Non-pigmented ciliary epithelial cell (primary cell): ENCODE measurements around the gene TNNI3K.
A peak's percentile ranks its signal among the peaks of the same experiment; 100 is the strongest.

Experiments used
- DNase-seq: peaks from one replicate; pipeline ENCODE4 v3.0.0-alpha.2; 2010; ENCODE audit warnings: low read depth

The TNNI3K gene

DNA sequence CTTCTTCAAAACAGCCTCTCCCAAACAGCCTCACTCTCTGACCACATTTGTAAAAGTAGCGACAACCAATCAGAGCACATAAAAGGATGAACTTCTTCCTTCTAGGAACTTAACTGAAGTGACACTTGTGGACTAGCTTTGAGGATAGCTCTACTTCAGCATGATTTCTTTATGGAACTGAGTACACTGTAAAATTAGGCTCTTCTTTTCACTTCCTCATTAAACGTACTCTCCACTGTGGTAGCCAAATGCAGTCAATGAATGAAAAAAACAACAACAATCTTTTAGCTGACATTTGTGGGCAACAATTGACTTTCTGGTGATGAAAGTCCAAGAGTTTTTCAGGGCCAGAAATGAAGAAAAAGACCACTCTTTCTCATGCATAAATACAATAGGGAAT is 267.7 kb downstream of the TNNI3K start:
- DNase-seq = no peak

DNA sequence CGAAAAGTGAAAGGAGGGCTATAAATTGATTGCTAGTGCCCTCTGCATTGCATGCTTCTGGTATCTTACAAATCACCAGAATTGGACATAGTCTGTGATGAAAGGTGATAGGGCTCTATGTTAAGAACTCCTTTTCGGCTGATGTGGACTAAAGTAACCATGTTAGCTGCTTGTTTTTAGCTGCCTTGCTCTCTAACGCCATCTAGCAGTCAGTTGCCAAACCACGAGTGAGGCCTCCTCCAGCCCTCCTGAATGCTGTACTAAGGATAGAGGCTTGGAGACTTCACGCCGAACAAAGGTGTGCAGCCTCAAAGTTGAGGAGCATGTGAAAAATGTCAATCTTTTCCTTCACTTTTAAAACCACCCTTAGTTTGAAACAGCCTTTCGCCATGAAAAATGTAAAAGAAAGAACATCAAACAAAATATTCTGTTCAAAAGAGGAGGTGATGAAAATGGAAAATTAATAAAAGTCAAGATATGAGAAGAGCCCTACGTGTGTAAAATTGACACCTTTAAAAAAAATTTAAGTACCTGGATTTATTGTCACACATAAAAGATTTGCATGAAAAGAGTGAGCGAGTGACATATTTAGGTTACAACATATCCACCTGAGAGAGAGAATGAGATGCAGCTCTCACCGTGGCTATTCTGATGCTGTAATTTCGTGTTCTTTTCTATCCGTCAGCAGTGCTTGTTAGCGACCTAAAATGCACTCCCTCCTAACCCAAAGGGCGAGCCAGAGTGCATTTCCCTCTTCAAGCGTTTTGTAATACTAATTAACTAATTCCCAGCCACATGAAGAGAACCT is 269.1 kb downstream of the TNNI3K start:
- no peak for DNase-seq

DNA sequence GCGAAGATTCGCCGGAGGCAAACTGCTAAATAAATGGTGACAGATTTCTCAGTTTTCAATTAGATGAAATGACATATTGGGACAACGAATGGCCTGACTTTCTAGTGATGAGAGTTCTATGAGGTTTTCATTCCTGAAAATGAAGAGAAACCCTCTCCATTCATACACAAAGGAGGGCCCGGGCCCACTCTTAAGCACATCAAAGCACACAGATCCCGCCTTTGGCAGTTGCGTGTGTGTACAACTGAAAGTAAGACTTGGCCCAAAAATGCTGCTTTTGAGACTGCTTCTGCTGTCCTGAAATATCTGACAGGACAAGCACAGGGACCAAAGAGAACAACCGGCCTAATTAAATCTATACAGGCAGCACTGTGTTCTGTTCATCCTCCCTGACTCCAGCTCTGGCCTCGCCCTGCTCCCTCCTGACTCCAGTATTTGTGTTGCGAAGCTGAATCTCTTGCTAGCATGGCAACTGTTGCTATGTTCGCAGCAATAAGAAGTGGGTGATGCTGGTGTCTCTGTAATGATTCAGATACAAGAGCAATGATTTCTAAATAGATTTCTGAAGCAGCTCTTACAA is 269.8 kb downstream of the TNNI3K start:
- no peak for DNase-seq

DNA sequence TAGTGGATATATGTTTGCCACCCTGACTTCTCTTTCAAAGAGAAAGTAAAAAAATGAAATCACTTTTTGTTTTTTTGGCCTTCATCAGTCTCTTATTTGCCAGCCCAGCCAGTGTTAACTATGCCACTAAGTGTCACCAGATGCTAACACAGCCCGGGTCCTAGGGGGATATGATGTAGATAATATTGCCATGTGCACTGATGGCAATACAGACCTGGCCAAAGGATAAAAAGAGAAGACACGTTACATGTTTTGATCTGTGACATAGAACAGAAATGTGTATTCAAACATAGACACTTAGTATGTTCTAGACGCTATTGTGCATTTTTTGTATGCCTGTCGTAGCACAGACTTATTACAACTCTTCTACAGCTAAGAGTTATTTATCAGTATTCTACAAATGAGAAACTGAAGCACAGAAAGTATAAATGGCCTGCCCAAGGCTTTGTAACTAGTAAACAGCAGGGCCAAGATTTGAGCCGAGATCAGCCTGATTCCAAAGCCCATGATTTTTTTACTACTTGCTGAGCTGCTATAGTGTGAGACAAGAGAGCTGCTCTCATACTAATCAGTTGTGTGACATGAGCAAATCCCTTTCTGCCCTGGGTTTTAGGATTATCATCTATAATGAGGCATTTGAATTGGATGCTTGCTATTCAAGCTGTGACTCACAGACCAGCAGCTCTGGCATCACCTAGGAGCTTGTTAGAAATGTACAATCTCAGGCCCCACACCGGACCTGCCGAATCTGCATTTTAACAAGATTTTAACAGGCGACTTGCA is 270.9 kb downstream of the TNNI3K start:
- no peak for DNase-seq

DNA sequence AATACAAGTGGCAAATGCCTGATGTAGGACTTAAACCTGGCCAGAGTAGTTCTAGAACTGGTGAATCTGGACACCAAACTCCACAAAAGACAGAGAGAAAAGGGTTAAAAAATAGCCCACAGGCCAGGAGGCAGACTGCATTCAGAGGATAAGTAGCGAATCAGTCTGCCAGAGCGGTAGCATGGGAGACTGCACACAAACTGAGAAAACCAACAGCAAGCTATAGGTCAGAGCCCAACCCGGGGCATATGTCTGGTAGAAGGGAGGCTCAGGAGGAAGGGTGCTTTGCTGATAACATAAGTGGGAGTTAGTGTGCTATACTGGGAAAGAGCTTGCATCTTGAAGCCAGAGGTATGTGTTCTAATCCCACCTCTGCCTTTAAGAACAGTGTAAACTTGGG is 273.3 kb downstream of the TNNI3K start:
- no peak for DNase-seq

DNA sequence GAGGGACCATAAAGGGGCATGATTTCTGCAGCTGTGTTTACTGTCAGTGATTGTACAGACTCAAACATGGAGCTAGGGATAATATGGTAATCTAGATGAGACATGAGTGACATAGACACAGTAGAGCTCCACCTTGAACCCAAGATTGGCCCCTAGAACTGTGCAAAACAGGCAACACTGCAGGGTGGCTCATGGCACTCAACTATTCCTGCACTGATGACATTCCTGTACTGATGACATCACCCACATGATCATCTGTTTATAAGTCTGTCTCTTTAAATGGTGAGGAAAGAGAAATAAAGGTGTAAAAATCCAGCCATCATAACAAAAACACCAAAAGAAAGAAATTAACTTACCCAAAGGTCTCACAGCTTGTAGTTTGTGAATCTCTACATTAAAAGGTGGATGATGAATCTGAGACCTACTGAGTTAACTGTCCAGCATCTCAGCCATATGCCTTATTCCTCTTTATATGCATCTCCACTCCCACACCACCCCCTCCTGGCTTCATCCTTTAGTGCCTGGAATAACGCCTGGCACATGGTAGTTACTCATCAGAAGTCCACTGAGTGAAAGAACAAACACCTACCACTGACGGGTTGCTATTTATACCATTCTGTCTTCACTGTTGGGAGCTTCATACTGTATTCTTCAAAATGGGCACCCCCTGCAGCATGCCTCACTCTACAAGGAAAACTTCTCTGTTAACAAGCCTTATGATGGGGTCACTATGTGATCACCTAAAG is 277.2 kb downstream of the TNNI3K start, which contains the start of gene LRRC53:
Gene LRRC53 (minus strand): TSS at position 442 of the 746 bp plus-strand sequence. CDS start 29,262 bp downstream, outside the sequence.
- no peak for DNase-seq

DNA sequence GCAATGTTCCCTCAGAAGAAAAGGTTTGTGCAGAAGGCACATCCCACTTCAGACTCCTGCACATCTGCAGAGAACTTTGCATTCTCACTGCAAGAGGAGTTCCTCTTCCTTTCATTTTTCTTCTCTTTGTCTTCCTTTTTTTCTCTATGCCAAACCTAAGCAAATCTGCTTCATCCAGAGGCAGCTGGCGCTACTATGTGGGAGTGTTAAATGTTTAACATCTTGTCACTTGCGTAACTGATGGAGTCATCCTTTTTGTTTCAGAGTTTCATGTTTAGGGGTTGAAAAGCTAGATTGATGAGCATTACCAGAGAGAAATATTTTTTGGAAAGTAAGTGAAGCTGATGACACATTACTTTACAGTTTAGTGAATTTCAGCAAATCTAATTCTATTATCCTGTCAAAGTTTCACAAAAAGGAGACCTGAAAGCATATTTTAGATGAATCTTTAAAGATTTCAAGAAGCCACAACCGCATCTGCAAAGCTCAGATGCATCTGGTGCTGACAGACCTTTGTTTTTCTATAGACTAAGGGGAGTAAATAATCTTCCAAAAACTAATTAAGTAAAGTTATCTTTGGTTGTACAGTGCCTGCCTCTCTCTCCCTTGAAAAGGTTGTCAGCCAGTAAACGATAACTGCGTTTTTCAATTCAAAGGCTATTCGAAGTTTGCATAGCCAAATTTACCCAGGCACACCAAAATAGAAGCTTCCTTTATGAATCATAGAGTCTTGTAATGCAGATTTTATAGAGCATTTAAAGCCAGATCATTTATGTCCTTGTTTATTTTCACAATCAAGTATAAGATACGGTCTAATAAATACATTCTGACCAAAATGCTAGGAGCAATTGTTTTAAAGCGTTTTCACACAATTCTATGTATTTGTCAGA is 278.5 kb downstream of the TNNI3K start:
- DNase-seq = no peak

DNA sequence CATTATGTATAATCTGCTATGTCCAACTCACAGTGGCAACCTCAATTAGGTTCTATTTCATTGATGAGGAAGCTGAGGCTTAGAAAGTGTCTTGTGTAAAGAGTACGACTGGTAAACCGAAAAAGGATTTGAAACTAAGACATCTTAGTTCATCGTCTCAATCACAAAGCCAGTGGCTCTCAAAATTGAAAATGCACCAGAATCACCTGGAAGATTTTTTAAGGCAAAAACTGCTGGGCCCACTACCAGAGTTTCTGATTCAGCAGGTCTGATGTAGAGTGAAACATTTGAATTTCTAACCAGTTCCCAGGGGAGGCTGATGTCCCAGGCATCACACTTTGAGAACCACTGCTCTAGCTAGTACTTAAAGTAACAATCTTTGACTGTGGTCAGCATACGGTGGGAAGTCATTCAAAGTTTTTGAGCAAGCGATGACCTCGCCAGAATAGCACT is 282.4 kb downstream of the TNNI3K start:
- no peak for DNase-seq

DNA sequence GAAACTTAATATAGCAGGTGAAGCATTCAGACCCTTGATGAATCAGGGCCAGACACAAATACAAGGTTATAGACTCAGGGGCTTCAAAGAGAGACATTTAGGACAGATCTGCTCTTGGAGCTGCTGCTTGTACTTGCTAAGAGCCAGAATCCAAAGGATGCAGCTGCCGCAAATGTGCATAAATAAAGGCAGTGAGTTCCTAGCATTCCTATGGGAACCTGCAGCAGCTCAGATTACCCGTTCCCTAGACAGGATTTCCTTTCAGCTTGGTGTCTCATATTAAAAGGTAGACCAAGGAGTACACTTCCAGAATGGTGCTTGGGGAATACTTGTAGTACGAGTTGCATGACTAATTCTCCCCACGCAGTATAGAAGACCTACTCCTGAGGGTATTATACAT is 287.0 kb downstream of the TNNI3K start:
- DNase-seq = no peak

DNA sequence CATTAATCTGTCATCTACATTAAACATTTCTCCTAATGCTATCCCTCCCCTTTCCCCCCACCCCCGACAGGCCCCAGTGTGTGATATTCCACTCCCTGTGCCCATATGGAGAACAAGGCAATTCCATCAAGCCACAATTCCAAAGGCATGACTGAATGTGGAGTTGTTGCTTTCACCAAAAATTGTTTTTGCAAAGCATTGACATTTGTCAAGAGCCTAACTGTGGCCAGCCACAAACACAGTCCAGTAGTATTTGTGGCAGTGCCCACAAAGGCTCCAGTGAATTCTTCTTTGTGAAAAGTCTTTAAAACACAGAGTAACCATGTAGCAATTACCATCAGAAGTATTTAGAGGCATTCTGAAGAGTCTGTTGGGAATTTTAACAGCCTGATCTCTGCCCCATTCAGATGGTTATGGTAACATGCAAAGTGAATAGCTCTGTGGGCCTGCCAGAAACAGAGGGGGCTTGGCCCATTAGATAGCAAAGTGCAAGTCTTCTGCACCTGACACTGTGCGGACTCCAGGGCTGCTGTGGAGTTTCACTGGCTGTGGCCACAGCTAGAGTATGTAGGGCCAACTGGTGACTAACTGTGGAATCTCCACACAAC is 288.8 kb downstream of the TNNI3K start:
- no peak for DNase-seq

DNA sequence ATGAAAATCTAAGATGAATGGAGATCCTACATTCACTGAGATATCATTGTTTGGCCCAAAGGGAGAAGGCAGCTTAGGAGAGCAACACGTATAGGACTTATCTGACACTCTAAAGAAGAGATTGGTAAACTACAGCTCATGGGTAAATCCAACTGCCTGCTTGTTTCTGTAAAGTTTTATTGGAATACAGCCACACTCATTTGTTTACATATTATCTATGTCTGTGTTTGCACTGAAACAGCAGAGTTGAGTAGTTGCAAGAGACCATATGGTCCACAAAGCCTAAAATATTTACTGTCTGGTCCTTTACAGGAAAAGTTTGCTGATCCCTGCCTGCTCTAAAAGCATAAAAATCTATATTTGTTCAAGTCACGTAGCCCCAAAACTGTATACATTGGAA is 291.5 kb downstream of the TNNI3K start:
- no peak for DNase-seq

DNA sequence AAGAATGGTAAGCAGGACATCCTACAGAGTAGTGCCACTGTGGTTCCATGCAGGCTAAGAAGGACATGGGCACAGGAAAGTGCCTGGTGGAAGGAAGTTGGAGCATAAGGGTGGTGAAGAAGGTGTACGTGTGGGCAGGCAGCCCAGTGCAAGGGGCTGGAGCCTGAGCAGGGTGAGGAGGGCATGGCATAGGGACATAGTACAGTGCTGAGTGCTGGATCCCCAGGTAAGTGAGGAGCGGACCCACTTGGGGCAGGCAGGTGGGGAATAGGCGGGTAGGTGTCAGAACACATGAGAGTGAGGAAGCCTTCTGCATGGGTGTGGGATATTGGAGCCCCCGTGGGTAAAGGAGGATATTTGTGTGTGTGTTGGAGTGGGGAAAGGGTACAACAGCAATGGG is 292.9 kb downstream of the TNNI3K start:
- DNase-seq = no peak

DNA sequence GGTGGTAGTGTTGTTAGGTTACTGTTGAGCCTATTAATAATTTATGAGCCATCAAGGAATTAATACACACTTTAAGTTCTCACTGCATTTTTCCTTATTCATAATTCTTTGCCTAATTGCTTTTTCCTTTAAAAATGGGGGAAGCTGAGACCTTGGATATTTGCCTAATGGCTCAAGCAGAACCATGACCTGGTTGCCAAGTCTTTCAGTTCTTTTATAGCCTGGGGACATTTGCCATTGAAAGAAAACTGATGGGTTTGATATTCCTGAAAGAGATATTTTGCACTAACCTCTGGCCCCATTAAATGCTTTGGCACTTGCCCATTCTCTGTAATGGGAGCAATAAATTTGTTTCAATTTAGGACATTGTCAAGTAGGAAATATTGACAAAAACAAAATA is 295.7 kb downstream of the TNNI3K start:
- DNase-seq = no peak

DNA sequence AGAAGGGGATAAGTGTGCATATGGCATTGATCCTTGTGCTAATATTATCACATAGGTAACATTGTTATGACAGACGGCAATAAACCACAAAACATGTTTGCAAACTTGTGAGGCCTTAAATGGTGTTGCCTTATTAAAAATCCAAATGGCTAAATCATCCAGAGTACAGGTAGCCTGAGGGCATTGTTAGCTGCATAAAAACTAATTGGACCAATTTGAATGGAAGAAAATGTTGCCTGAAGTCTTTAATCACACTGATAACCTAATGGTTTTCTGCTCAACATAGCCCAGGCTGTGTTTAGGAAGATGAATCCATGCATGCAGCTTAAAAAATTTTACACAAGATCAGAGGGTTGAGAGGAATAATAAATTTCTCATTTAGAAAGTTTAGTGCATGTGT is 296.6 kb downstream of the TNNI3K start:
- no peak for DNase-seq

DNA sequence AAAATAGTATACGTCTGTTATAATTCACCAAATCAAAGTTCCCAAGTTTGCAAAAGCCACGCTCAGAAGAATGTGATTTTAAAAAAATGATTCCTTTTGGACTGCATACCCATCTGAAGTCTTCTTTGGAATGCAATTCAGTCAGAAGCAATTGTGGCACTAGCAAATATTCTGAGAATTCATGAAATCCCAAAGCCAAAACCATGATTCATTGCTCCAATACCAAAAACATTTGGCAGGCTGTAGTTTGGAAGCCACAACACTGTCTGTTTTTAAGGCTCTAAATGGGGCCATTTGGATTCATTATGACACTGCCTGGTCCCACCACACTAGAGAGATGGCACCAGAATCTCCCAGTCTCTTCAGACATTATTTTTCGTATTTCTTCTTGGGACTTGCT is 299.1 kb downstream of the TNNI3K start:
- peak; percentile 5 for DNase-seq

DNA sequence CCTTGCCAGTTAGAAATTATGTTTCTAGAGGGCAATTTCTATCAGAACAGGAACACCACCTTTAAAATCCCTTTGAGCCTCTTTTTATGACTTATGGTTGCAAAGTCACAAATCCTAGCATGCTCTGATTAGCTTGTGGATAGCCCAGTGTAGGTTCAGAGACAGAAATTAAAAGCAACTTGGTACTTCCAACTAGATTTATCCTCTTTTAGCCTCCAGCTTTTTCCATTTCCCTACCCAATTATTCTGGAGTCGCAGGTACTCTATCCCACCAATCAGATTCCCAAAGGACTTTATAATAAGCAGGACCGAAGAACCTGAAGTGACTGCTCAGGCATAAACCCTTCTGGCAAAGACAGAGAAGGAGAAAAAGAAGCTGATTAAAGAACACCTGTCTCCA is 310.6 kb downstream of the TNNI3K start:
- no peak for DNase-seq

DNA sequence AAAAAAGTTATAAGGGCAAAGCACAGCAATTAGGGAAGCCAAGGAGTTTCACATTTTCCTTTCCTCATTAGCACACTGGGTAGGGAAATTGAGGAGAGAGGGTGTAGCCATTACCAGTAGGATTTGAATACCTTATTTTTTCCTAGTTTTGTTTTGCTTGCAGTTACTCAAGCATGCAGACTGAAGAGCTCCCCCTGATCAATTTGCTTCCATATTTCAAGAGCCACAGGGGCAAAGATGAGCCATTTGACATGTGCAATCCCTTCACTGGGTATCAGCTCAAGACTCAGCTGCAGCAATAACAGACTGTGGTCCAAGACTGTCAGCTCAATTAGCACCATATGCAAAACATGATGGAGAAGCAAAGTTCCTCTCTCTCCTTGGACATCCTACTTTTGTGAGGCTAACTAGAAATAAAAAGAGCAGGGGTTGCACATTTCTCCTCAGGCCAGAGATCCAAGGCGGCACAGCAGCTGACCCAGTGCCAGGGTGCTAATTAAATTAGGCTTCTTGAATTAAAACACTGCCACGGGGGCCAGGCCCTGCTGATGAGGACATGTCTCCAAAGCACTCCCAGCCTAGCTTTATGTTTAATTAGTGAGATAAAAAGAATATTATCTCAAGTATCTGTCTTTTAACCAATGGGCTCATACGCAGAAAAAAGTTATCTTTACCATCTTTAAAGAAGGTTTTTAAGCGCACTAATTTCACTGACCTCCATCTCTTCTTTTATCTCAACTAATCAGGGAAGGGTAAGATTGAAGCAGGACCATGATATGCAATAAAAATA is 314.0 kb downstream of the TNNI3K start:
- DNase-seq = no peak

DNA sequence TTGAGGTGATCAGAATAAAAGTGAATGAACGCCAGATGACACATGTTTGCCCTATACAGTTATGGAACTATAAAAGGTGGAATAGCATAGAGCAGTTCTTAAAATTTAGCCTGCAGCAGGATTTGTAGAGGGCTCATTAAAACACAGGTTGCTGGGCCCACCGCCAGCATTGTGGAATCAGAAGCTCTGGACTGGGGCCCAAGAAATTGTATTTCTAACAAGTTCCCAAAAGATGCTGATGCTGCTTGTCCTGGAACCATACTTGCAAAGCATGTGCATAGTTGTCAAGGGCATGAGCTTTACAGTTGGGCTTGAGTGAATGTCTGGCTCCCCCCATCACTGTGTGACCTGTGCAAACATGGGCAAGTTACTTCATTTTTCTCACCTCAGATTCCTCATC is 314.7 kb downstream of the TNNI3K start:
- DNase-seq = no peak

DNA sequence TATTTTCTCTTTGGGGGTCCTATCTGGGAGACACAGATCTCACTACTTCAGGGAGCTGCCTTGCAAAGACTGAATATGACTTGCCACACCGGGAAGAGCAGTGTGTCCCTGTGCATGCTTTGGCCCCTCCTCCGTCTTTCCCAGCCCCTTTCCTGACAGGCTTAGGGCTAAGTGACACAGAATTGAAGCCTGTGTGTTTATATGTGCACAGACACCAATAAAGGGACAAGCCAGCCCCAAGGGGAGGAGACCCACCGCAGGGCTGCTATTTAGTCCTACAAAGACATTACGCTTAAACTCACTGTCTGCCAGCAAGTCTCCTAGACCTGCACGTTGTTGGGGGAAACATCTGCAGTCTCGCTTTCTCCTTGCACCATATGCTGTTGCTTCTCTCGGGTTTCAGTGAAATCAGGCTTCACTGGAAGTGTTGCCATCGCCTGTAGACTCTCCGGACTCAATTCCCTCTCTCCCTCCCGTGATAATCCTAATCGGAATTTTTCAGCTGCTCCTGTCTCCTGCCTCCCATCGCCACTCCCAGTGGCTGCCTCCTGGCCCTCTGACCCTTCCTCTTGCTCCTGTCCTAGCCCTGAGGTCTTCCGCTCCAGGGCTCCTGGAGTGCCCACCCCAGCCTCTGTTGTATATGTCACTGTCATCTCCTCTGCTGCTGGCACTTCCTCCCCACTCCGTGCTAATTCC is 335.8 kb downstream of the TNNI3K start:
- no peak for DNase-seq

DNA sequence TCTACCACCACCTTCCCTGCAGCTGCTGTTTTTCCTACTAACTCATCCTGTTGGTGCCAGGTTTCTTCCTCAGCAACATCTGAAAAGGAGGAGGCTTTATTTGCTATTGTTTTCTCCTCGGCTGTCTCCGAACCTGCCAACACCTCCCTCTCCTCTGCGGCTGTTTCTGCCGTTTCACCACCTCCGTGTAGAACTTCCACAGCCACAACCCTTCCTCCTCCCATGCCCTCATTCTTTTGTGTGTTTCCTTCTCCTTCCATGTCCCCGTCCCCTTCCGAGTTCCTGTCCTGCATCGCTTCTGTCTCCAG is 336.3 kb downstream of the TNNI3K start:
- DNase-seq = no peak
